OCI-M2 (cell line): ENCODE data around the gene CENPS.
A peak's percentile ranks its signal among the peaks of the same experiment; 100 is the strongest.
"Not testable (repeated sequence)": the region's sequence is repeated elsewhere in the genome, so short reads cannot be mapped to it uniquely, and the experiment has no call there.

Experiments used
- DNase-seq: peaks from one replicate; lab custom pipeline; 2025; ENCODE audit not compliant: unreplicated experiment; lab: John Stamatoyannopoulos, UW

The CENPS gene

GRCh38 chr1:10430216-10431069, at the start of gene CENPS:
CENPS (plus strand) TSS chr1:10430433; CDS start chr1:10430518, 85 bp downstream.
- DNase-seq, result peak; percentile 46

DNA sequence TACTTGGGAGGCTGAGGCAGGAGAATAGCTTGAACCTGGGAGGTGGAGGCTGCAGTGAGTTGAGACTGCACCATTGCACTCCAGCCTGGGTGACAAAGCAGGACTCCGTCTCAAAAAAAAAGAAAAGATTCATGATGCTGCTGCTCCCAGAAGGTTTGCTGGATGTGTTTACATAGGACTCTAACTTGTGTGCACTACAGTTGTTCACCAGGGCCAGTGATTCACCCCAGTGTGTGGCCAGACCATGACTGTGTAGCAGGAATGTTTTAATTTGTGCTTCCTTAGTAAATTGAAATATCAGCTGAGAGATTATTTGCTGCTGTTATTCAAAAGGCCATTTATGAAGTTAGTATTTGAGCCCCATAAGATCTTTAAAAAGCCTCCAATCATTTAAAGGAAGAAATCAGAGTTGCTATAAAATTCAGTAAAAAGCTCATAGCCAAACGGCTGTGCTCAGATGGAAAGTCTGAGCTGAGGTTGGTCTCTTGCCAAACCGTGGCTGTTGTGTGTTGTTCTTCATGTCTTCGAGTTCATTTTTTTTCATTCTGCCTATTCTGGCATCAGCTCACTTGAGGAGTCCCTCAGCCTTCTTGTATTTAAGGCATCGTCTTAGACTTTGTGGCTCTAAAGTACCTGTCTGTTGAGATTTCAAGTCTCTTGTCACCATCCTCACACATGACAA, 49.5 kb upstream of the CENPS start:
- no peak for DNase-seq

- DNase-seq, result no peak
Measured at GRCh38 chr1:10383630-10384029, 46.6 kb upstream of the CENPS start.

- DNase-seq, result no peak
Measured at GRCh38 chr1:10384219-10384618, 46.0 kb upstream of the CENPS start.

- DNase-seq, result no peak
Measured at GRCh38 chr1:10386761-10387676, 43.2 kb upstream of the CENPS start.

- no peak for DNase-seq
Measured at GRCh38 chr1:10387677-10388386, 42.4 kb upstream of the CENPS start.

- DNase-seq, result no peak
Measured at GRCh38 chr1:10388387-10388715, 41.9 kb upstream of the CENPS start.

DNA sequence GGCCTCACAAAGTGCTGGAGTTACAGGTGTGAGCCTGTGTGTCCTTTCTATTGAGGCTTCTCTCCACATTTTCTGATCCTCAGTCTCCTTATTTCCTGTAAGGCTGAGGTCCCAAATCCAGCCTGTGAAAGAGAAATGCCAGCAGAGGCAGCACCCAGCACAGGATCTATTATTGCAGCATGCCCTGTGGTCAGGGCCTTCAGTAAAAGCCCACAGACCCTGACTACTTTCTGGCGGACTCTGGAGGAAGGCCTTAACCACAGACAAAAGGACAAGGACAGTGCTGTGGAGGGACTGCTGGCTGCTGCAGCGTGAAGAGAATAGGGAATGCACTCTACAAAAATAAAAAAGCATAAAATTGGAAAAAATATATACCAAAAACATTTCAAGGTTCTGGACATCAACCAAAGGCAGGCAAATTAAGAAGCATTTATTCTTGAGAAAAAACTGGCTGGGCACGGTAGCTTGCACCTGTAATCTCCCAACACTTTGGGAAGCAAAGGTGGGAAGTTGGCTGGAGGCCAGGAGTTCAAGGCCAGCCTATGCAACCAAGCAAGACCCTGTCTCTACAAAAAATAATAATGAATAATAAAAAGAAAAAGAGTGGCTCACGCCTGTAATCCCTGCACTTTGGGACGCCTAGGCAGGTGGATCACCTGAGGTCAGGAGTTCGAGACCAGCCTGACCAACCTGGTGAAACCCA, 40.8 kb upstream of the CENPS start:
- DNase-seq, result no peak

GRCh38 chr1:10396870-10397269, 33.4 kb upstream of the CENPS start:
- DNase-seq, result no peak

DNA sequence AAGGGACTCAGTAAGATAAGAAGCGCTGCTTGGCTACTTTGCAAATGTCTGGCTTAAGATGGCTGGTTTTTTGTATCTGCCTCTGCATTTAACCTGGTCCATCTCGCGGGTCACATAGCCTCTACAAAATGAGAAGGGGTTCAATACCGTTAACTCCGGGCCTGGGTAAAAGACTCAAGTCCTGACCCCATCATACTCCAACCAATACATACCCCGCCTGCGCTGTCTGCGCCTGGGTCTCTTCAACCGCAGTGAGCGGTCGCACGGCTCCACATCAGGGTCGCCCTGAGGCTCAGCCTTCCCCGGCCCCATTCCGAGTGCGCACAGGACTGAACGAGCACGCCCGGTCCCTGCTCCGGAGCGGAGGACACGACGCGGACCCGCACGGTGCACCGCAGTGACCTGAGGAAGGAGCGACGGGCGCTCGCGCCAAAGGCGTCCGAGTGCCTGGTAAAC, 31.9 kb upstream of the CENPS start:
- peak; percentile 43 for DNase-seq

- DNase-seq, result peak; percentile 84
Measured at GRCh38 chr1:10398734-10399443, 31.3 kb upstream of the CENPS start, which contains the start of gene PGD. PGD (plus strand) TSS chr1:10399064; CDS start chr1:10399118, 54 bp downstream.

DNA sequence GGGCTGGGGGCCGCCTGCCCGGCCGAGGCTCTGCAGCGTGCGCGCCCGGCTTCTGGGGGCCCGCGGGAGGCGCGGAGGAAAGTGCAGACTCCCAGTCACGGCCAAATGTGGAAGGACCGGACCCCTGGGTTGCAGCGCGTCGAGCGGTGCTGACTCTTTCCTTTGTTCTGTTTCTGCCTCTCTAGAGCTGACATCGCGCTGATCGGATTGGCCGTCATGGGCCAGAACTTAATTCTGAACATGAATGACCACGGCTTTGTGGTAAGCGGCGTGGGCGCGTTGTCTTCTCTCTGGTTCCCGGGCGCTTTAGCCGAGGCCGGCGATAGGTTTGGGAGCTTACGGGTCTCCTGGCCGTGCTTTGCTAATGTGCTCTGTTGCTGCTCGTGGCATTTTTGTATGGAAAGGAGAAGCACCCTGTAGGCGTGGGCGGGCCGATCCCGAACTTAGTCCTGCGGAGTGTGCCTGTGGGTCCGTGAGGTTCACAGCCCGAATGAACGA, 30.7 kb upstream of the CENPS start:
- no peak for DNase-seq

GRCh38 chr1:10400013-10400412, 30.2 kb upstream of the CENPS start:
- no peak for DNase-seq

DNA sequence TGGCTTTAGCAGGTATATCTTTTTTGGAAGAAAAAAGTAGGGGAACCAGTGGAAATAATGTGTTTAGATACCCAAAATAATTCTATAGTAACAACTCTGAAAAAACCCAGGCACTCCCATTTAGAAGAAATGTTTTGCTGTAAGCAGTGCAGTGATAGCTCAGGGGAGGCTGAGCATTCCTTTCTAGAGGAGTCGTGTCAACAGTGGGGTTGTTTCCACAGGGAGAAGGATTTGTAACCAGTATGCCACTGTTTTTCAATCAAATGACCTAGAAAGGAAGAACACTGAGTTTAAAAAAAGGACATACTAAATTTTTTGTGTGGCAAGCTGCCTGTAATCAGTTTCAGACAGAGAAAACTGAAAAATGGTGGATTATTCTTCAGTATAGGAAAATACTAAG, 29.0 kb upstream of the CENPS start:
- DNase-seq, result no peak

GRCh38 chr1:10402729-10403274, 27.4 kb upstream of the CENPS start:
- no peak for DNase-seq

DNA sequence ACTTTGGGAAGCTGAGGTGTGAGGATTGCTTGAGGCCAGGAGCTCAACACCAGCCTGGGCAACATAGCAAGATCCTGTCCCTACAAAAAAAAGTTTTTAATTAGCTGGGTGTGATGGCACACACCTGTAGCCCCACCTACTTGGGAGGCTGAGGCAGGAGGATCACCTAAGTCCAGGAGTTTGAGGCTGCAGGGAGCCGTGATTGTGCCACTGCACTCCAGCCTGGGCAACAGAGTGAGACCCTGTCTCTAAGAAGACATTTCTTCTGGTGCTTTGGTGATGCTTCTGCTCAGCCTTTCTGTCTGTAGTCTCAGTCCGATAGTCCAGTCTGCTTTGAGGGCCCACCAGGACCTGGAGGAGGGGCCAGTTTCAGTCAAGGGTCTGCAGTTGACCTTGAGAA, 23.0 kb upstream of the CENPS start:
- DNase-seq, result no peak

- DNase-seq, result no peak
Measured at GRCh38 chr1:10415211-10415930, 14.9 kb upstream of the CENPS start.

DNA sequence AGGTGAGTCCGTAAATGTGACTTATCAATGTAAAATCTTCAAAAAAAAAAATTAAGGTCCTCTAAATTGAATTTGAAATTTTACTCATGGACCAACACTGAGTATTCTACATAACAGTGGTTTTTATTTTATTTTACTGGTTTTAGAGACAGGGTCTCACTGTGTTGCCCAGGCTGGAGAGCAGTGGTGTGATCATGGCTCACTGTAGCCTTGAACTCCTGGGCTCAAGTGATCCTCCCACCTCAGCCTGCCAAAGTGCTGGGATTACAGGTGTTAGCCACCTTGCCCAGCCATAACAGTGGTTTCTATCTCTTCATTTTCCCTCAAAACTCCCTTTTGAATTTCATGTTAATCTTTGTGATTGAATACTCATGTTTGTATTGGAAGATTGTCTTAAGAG, 14.3 kb upstream of the CENPS start:
- not testable (repeated sequence) for DNase-seq
